HepG2 (cell line): ENCODE measurements around the gene NET1. TPM values are rescaled to one million over a fixed set of nuclear protein-coding genes. Genes with fewer than 3 reads are reported as not detected.
A peak's percentile ranks its signal among the peaks of the same experiment; 100 is the strongest.

ENCODE experiments used
- ATAC-seq: fragments of 200-7000 bp; cut with Tn5 transposase; 3 replicates; pipeline ENCODE4 v1.9.1; 2020; ENCODE audit warnings: mild to moderate bottlenecking, moderate library complexity
- BruUV-seq: library from RNA; stranded (reverse); fragments of 400-500 nt; replicated peaks from 2 replicates; lab custom pipeline; 2021; lab: Mats Ljungman, UMichigan
- CTCF ChIA-PET: fragments of 300-600 bp; formaldehyde crosslinking; extraction: SDS; loops from one replicate; lab custom pipeline; 2021; ENCODE audit warnings: low total read pairs, inconsistent platforms, low intra/inter-chr PET ratio; lab: Yijun Ruan, JAX
- POLR2A ChIA-PET: fragments of 350-600 bp; sonication (Branson Sonifier 250); formaldehyde crosslinking; loops from one replicate; lab custom pipeline; 2020; ENCODE audit warnings: antibody characterized with exemption, inconsistent platforms; lab: Yijun Ruan, JAX
- DNase-seq: peaks from one replicate; pipeline ENCODE4 v3.0.0-alpha.2; 2015; ENCODE audit warnings: low spot score
- FAIRE-seq: peaks from 3 replicates; lab custom pipeline; 2011; peaks lifted over from hg19 to GRCh38; lab: Jason Lieb, UNC
- H2AFZ ChIP-seq: one replicate; pipeline ENCODE4 v1.6.1; 2011; ENCODE audit warnings: low read length, inconsistent platforms
- H3K27ac ChIP-seq: fragments of 300-600 bp; 3 replicates; pipeline ENCODE4 v1.8.0; 2011; ENCODE audit warnings: mixed run types, mild to moderate bottlenecking, mixed read lengths, low read length, inconsistent platforms; ENCODE audit not compliant: insufficient read depth; ENCODE audit errors: extremely low read length
- H3K27me3 ChIP-seq, 2 experiments: fragments of 200-600 bp in 1 of 2; 2 replicates in 1 of 2; 3 replicates in 1 of 2; pipeline versions ENCODE4 v1.6.0 to v1.8.0; 2011; ENCODE audit warnings: low read length in 2 of 2, mild to moderate bottlenecking in 2 of 2, moderate library complexity in 2 of 2, inconsistent platforms in 1 of 2; ENCODE audit not compliant: insufficient read depth in 2 of 2, control insufficient read depth in 1 of 2
- H3K36me3 ChIP-seq, 2 experiments: fragments of 200-600 bp in 1 of 2; replicated peaks in 1 of 2; 2 replicates in 1 of 2; 3 replicates in 1 of 2; pipeline versions ENCODE4 v1.5.1 to v1.8.0; 2011; ENCODE audit warnings: low read length in 2 of 2, inconsistent platforms in 1 of 2; ENCODE audit not compliant: insufficient read depth in 2 of 2, control insufficient read depth in 1 of 2
- H3K4me1 ChIP-seq: 2 replicates; pipeline ENCODE4 v1.5.1; 2012; ENCODE audit warnings: low read length, inconsistent platforms; ENCODE audit not compliant: insufficient read depth
- H3K4me2 ChIP-seq: 2 replicates; pipeline ENCODE4 v1.6.0; 2011; ENCODE audit warnings: low read depth, low read length, inconsistent platforms
- H3K4me3 ChIP-seq, 3 experiments: fragments of 200-600 bp in 1 of 3; sonication (generic), shearing (Covaris generic) in 1 of 3; replicated peaks in 1 of 3; 2 replicates each; pipeline ENCODE4 v1.5.1; 2011 to 2016; ENCODE audit warnings: low read length in 3 of 3, inconsistent platforms in 2 of 3, low read depth in 2 of 3, mild to moderate bottlenecking in 2 of 3, control low read depth in 1 of 3, mixed read lengths in 1 of 3; ENCODE audit not compliant: insufficient read depth in 1 of 3
- H3K79me2 ChIP-seq: one replicate; pipeline ENCODE4 v1.6.1; 2011; ENCODE audit warnings: low read length, inconsistent platforms; ENCODE audit not compliant: insufficient read depth
- H3K9ac ChIP-seq: 2 replicates; pipeline ENCODE4 v1.6.0; 2011; ENCODE audit warnings: mild to moderate bottlenecking, low read depth, low read length, inconsistent platforms; ENCODE audit not compliant: insufficient read depth
- H3K9me3 ChIP-seq: 2 replicates; pipeline ENCODE4 v1.5.1; 2012; ENCODE audit warnings: mild to moderate bottlenecking, low read length
- H4K20me1 ChIP-seq: 2 replicates; pipeline ENCODE4 v1.6.0; 2011; ENCODE audit warnings: inconsistent platforms, mild to moderate bottlenecking, low read length, moderate library complexity; ENCODE audit not compliant: insufficient read depth
- CREB1 ChIP-seq, 2 experiments: fragments of 450-650 bp in 1 of 2; IDR thresholded peaks; 2 replicates each; pipeline ENCODE4 v1.6.1; 2016 to 2017; ENCODE audit warnings: control low read depth in 1 of 2, mild to moderate bottlenecking in 1 of 2, missing compliant biosample characterization in 1 of 2, missing genetic modification characterization in 1 of 2
- HNF4A ChIP-seq: sonication (generic); formaldehyde crosslinking; IDR thresholded peaks from 2 replicates; pipeline ENCODE4 v1.4.0; 2020; ENCODE audit warnings: missing genetic modification reagents
- ZFY ChIP-seq: sonication (generic); formaldehyde crosslinking; IDR thresholded peaks from 2 replicates; pipeline ENCODE4 v1.4.0; 2020; ENCODE audit warnings: missing genetic modification reagents
- ZNF687 ChIP-seq: sonication (generic); formaldehyde crosslinking; IDR thresholded peaks from 2 replicates; pipeline ENCODE4 v1.5.1; 2020; ENCODE audit warnings: mild to moderate bottlenecking, missing genetic modification reagents, moderate library complexity
- ZNF883 ChIP-seq: sonication (generic); formaldehyde crosslinking; IDR thresholded peaks from 2 replicates; pipeline ENCODE4 v1.5.1; 2020; ENCODE audit warnings: mild to moderate bottlenecking, missing genetic modification reagents; ENCODE audit errors: not compliant biosample characterization
- WGBS: methylation state at CpG from one replicate; pipeline ENCODE4 v1.1.6; 2017; ENCODE audit warnings: low lambda C conversion rate; 5-methylcytosine and 5-hydroxymethylcytosine counted together
- in situ Hi-C: cut with HindIII; loops from 2 replicates; pipeline ENCODE4 v1.10.0; 2017; ENCODE audit warnings: low pct_unique_long_range_greater_than_20kb; ENCODE audit not compliant: extremely low pct_ligation_motif_present
- intact Hi-C: fragments of 100-400 bp; cut with micrococcal nuclease; formaldehyde crosslinking; loops from one replicate; pipeline ENCODE4 v1.10.0; 2022; ENCODE audit not compliant: unreplicated experiment
- polyA plus RNA-seq, 8 experiments: library from polyadenylated mRNA; depleted of rRNA in 3 of 8; stranded (reverse) in 7 of 8; unstranded in 1 of 8; fragments of >200 nt; fragmentation: Illumina TruSeq in 4 of 8; extraction: Trizol in 4 of 8; gene quantifications; 2 replicates each; pipeline versions ENCODE4 v1.2.1 to v1.2.3, GENCODE V29; 2011 to 2016; ENCODE audit warnings: low read depth in 4 of 8, missing spikeins in 1 of 8, mixed read lengths in 1 of 8; ENCODE audit not compliant: insufficient read depth in 1 of 8
- total RNA-seq, 5 experiments: library from RNA; depleted of rRNA; stranded (reverse); fragments of >200 nt; fragmentation: Illumina TruSeq; extraction: Trizol; gene quantifications; 2 replicates each; pipeline ENCODE4 v1.2.3, GENCODE V29; 2016; ENCODE audit warnings: low read depth in 1 of 5
- TF ChIP-seq, protein P1 (sequence below): sonication (generic); formaldehyde crosslinking; IDR thresholded peaks from 2 replicates; pipeline ENCODE4 v1.5.1; 2020; ENCODE audit warnings: missing genetic modification reagents, mild to moderate bottlenecking, borderline replicate concordance

The NET1 gene
- total and polyA plus RNA-seq, 2 of the 13 experiments (the other 11 are each of a cell fraction or from before 2014, with no cell fraction given) = 48.1 to 65.8 TPM

- ChIA-PET POLR2A (no interaction called here), CTCF (no interaction called here)
- FAIRE-seq (no peak), ATAC-seq (no peak), DNase-seq (no peak)
- Histone ChIP-seq H3K27ac (no peak overlapping the region), H4K20me1 (no peaks in the 10 kb centered on the region), H3K36me3 (no peaks in the 10 kb centered on the region), H3K79me2 (no peaks in the 10 kb centered on the region), H3K9me3 (no peaks in the 10 kb centered on the region), H2AFZ (no peak overlapping the region), H3K4me1 (peaks cover 60% of the 10 kb centered on the region), H3K27me3 (peaks cover 8 to 58% of the 10 kb centered on the region in 2 experiments; a peak in 4 of 5 replicates), H3K9ac (no peak overlapping the region), H3K4me2 (no peak overlapping the region), H3K4me3 (no peak overlapping the region)
- TF ChIP-seq CREB1 (IDR thresholded peaks at IDR 0.05) (no peak), CREB1 (CRISPR knock-in tag; IDR thresholded peaks at IDR 0.05) (no peak), ZNF883 (CRISPR knock-in tag) (no peak), ZNF687 (CRISPR knock-in tag) (0 out of 2 replicates have a peak, but pooled peaks have one; percentile 15), ZFY (CRISPR knock-in tag) (no peak), HNF4A (no peak)
- TF ChIP-seq, protein P1, sequence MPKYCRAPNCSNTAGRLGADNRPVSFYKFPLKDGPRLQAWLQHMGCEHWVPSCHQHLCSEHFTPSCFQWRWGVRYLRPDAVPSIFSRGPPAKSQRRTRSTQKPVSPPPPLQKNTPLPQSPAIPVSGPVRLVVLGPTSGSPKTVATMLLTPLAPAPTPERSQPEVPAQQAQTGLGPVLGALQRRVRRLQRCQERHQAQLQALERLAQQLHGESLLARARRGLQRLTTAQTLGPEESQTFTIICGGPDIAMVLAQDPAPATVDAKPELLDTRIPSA (CRISPR knock-in tag) = no peak
- 49% methylated on average over 7 of the region's 12 CpGs for WGBS
- in situ Hi-C loops (no loop called here), intact Hi-C loops (no loop called here)
- BruUV-seq = no TSS peak
Measured at GRCh38 chr10:5502061-5502521, 89.7 kb downstream of the NET1 start.
